Keratinocyte (primary cell): Measurements from ENCODE around the gene MAGI2. TPM values are rescaled to one million over a fixed set of nuclear protein-coding genes. Genes with fewer than 3 reads are reported as not detected.

Source experiments
- DNase-seq: peaks from one replicate; pipeline ENCODE4 v3.0.0-alpha.2; 2011; ENCODE audit warnings: low read depth, missing footprints, low spot score
- FAIRE-seq: peaks from 2 replicates; lab custom pipeline; 2011; peaks lifted over from hg19 to GRCh38; lab: Jason Lieb, UNC
- H2AFZ ChIP-seq: 2 replicates; pipeline ENCODE4 v1.6.0; 2012; ENCODE audit warnings: low read length, control low read depth, inconsistent platforms; ENCODE audit not compliant: control insufficient read depth
- H3K27ac ChIP-seq: 2 replicates; pipeline ENCODE4 v1.5.1; 2011; ENCODE audit warnings: low read length; ENCODE audit not compliant: control insufficient read depth, insufficient read depth
- H3K27me3 ChIP-seq: 3 replicates; pipeline ENCODE4 v1.6.0; 2011; ENCODE audit warnings: low read length; ENCODE audit not compliant: control insufficient read depth, insufficient read depth; ENCODE audit errors: extremely low read depth
- H3K36me3 ChIP-seq, 2 experiments: 2 replicates in 1 of 2; 3 replicates in 1 of 2; pipeline ENCODE4 v1.5.1; 2011; ENCODE audit warnings: low read length in 2 of 2, mild to moderate bottlenecking in 1 of 2; ENCODE audit not compliant: control insufficient read depth in 2 of 2, insufficient read depth in 2 of 2; ENCODE audit errors: extremely low read depth in 1 of 2
- H3K4me1 ChIP-seq: 3 replicates; pipeline ENCODE4 v1.5.1; 2011; ENCODE audit warnings: low read length; ENCODE audit not compliant: control insufficient read depth, insufficient read depth; ENCODE audit errors: extremely low read depth
- H3K4me2 ChIP-seq: 3 replicates; pipeline ENCODE4 v1.6.0; 2011; ENCODE audit warnings: low read depth, low read length; ENCODE audit not compliant: control insufficient read depth, insufficient read depth; ENCODE audit errors: extremely low read depth
- H3K4me3 ChIP-seq, 3 experiments: fragments of 200-600 bp in 1 of 3; sonication (generic) in 1 of 3; 2 replicates in 2 of 3; 3 replicates in 1 of 3; pipeline ENCODE4 v1.5.1; 2011 to 2016; ENCODE audit warnings: low read length in 3 of 3, mild to moderate bottlenecking in 3 of 3, control low read depth in 2 of 3, inconsistent platforms in 1 of 3, low read depth in 1 of 3, mixed read lengths in 1 of 3, mixed run types in 1 of 3, moderate library complexity in 1 of 3; ENCODE audit not compliant: control insufficient read depth in 2 of 3, insufficient read depth in 2 of 3; ENCODE audit errors: extremely low read depth in 1 of 3
- H3K79me2 ChIP-seq: 2 replicates; pipeline ENCODE4 v1.6.0; 2012; ENCODE audit warnings: low read length; ENCODE audit not compliant: control insufficient read depth, insufficient read depth
- H3K9ac ChIP-seq: 3 replicates; pipeline ENCODE4 v1.6.0; 2011; ENCODE audit warnings: low read length; ENCODE audit not compliant: control insufficient read depth, insufficient read depth; ENCODE audit errors: extremely low read depth
- H3K9me1 ChIP-seq: 3 replicates; pipeline ENCODE4 v1.6.0; 2011; ENCODE audit warnings: low read length; ENCODE audit not compliant: control insufficient read depth, insufficient read depth; ENCODE audit errors: extremely low read depth
- H3K9me3 ChIP-seq: 2 replicates; pipeline ENCODE4 v1.5.1; 2012; ENCODE audit warnings: low read depth, low read length; ENCODE audit not compliant: control insufficient read depth
- H4K20me1 ChIP-seq: 3 replicates; pipeline ENCODE4 v1.6.0; 2011; ENCODE audit warnings: low read length; ENCODE audit not compliant: control insufficient read depth, insufficient read depth; ENCODE audit errors: extremely low read depth
- CTCF ChIP-seq, 3 experiments: IDR thresholded peaks in 1 of 3; conservative IDR thresholded peaks in 1 of 3; optimal IDR thresholded peaks in 1 of 3; 2 replicates in 2 of 3; 3 replicates in 1 of 3; pipeline versions ENCODE3 to v1.5.1; 2011; ENCODE audit warnings: low read length in 3 of 3, mild to moderate bottlenecking in 3 of 3, moderate library complexity in 2 of 3, control low read depth in 1 of 3, inconsistent platforms in 1 of 3; ENCODE audit not compliant: insufficient read depth in 2 of 3; ENCODE audit errors: extremely low read depth in 1 of 3
- EZH2 ChIP-seq: IDR thresholded peaks from one replicate; pipeline ENCODE4 v1.6.1; 2012; ENCODE audit warnings: inconsistent platforms, mild to moderate bottlenecking, low read length, moderate library complexity
- dilution Hi-C: fragments of 300-500 bp; cut with MboI; formaldehyde crosslinking; loops from one replicate; pipeline ENCODE4 v1.7.0; 2020; ENCODE audit warnings: low sequenced_read_pairs; ENCODE audit not compliant: extremely low pct_ligation_motif_present
- polyA plus RNA-seq, 5 experiments: library from polyadenylated mRNA; depleted of rRNA in 3 of 5; stranded (reverse) in 3 of 5; stranded (forward) in 1 of 5; unstranded in 1 of 5; fragments of >200 nt; gene quantifications; 1 replicate in 1 of 5; 2 replicates in 3 of 5; 3 replicates in 1 of 5; pipeline versions ENCODE4 v1.2.1 to v1.2.3, GENCODE V29; 2011 to 2012; ENCODE audit warnings: missing spikeins in 2 of 5, low read depth in 1 of 5, low replicate concordance in 1 of 5

Gene MAGI2
- polyA plus RNA-seq, 1 donor (not counting 4 experiments of a cell fraction or from before 2014, with no cell fraction given): 0.07 TPM

GRCh38 chr7:78835897-78836296 lies 617.6 kb downstream of the MAGI2 start:
- no peak overlapping the region for H3K4me3 ChIP-seq
- H3K36me3 ChIP-seq: no peaks in the 10 kb centered on the region
- DNase-seq (no peak), FAIRE-seq (no peak)
- H3K79me2 ChIP-seq: no peaks in the 10 kb centered on the region
- no peak for TF ChIP-seq CTCF (optimal IDR thresholded peaks at IDR 0.05 in 1 of 3, IDR thresholded peaks at IDR 0.05 in 1 of 3, conservative IDR thresholded peaks at IDR 0.05 in 1 of 3; ENCODE audit: extremely low read depth in 1 of 3, insufficient read depth in 2 of 3, low read length in 3 of 3)
- H3K9me3 ChIP-seq: no peaks in the 10 kb centered on the region
- no peaks in the 10 kb centered on the region for H4K20me1 ChIP-seq
- H3K9ac ChIP-seq: no peak overlapping the region
- H3K9me1 ChIP-seq: no peaks in the 10 kb centered on the region
- no peaks in the 10 kb centered on the region for H3K27me3 ChIP-seq
- dilution Hi-C loops: no loop called here
- H2AFZ ChIP-seq: no peak overlapping the region
- no peaks in the 10 kb centered on the region for H3K4me1 ChIP-seq
- no peak overlapping the region for H3K4me2 ChIP-seq
- no peak overlapping the region for H3K27ac ChIP-seq

GRCh38 chr7:78828317-78828716 lies 625.1 kb downstream of the MAGI2 start:
- Histone ChIP-seq H3K9me1 (no peaks in the 10 kb centered on the region), H4K20me1 (no peaks in the 10 kb centered on the region), H3K79me2 (no peaks in the 10 kb centered on the region), H3K4me1 (no peaks in the 10 kb centered on the region), H3K27me3 (no peaks in the 10 kb centered on the region), H3K27ac (no peak overlapping the region), H3K9ac (no peak overlapping the region), H3K9me3 (no peaks in the 10 kb centered on the region), H3K4me3 (no peak overlapping the region), H3K4me2 (no peak overlapping the region), H2AFZ (no peak overlapping the region), H3K36me3 (no peaks in the 10 kb centered on the region)
- no peak for TF ChIP-seq EZH2
- no peak for TF ChIP-seq CTCF (optimal IDR thresholded peaks at IDR 0.05 in 1 of 3, IDR thresholded peaks at IDR 0.05 in 1 of 3, conservative IDR thresholded peaks at IDR 0.05 in 1 of 3; ENCODE audit: extremely low read depth in 1 of 3, insufficient read depth in 2 of 3, low read length in 3 of 3)
- FAIRE-seq (no peak), DNase-seq (no peak)
- dilution Hi-C loops: no loop called here
